HG03025 (cell line): ENCODE measurements around the gene BCR.
"Not testable (repeated sequence)": the region's sequence is repeated elsewhere in the genome, so short reads cannot be mapped to it uniquely, and the experiment has no call there.

Experiments
- ATAC-seq: cut with Tn5 transposase; IDR thresholded peaks from one replicate; pipeline ENCODE4 v1.9.1; 2021; ENCODE audit warnings: mild to moderate bottlenecking, moderate library complexity; ENCODE audit not compliant: unreplicated experiment, low FRiP score

BCR gene

DNA sequence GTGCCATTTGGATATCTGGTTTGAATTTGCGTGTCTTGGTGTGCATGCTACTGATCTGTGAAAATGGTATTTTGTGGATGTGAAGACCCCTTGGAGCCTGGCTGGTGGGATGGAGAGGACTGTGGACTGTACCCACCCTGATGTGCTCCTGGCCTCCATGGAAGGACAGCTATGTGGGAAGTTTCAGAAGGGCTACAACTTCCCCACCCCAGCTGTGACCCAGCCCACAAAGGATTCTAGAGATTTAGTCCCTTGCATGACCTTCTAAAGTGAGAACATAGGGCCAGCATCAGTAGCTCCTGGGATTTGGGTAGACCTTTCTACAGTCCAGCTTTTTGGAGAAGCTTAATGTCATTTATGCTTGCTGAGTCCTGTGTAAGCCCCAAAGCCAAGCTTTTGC, 173.4 kb downstream of the BCR start:
- no peak for ATAC-seq

DNA sequence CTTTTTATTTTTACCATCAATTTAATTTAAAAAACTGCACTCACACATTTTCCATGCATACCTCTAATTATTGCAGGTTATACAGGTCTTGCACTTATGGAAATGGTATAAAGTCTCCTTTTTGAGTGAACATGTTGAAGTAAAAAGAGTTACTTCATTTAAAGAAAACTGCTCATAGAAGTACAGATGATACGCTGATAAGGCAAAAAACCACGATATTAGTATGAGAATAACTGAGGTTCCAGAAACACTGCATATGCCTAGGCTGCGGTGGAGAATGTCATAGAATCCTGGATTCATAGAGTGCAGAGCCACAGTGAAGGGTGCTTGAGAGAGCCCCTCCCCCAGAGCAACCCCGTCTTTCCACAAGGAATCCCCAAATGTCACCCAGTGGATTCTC, 175.8 kb downstream of the BCR start:
- no peak for ATAC-seq

DNA sequence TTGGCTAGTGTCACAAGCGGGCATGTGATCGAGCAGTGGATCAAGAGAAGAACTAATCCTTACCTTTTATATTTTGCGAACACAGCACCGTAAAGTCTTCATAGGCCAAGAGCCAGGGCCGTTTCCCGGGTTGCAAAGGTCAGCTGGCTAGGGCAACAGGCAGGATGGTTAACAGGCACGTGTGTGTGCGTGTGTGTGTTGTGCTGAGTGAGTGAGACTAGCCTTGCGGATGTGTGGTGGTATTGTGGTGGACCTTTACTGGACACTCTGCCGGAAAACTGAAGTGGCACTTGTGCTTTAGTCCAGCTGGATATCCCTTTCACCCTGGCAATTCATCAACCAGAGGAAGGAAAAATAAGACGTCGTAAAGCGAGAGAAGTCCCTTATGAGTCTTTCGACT, 176.7 kb downstream of the BCR start:
- no peak for ATAC-seq

DNA sequence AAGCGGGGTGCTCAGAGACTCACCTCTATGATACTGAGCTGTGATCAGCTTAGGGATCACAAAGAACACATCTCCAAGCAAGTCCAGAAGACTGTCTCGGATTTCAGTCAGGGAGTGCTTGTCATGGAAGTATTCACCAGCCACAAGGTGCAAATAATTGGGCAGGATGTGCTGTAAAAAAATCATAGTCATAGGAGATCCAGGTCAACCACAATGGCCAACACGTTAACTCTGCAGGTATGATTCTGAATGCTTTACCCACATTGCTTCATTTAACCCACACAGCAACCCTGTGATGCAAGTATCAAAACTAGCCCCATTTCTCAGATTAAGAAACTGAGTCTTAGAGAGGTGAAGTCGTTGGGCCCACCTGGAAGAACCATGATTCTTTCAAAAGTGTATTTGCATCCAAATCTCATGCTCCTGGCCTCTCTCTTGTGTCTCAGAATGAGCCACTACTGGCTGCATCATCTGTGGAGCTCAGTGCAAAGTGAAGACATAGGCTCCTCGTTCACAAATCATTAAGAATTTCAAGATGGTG, 179.3 kb downstream of the BCR start:
- no peak for ATAC-seq

DNA sequence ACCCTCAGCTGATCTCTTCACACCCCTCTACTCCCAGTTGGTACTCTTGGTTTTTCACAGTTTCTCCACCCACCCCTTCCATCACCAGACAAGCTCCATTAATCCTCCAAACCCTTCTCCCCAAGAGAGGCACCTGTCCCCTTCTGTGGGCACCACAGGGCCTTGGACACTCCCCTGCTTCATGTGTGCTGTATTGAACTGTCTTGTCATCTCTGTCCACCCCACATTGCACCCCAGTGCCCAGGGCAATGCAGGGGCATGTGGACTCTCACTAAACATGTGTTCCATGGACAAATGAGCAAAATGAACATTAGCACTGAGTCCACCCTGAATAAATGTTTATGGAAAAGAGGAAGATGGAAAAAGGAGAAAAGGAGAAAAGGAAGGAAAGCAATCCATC, 181.4 kb downstream of the BCR start:
- no peak for ATAC-seq

DNA sequence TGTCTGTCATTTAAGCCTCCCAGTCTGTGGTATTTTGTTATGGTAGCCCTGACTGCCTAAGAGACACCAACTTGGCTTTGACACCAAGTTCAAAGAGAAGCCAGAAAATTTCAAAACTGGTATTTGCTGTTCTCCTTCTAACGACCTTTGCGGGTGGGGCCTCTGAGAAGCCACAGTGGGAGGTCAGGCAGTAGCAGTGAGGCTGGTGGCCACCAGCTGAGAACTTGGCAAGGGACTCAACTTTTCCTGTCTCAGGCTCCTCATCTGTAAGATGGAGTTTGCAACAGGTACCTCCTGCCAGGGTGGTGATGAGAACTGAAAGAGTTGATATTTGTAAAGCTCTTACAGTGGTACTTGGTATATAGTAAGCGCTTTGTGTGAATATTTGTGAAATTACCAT, 183.4 kb downstream of the BCR start:
- no peak for ATAC-seq

DNA sequence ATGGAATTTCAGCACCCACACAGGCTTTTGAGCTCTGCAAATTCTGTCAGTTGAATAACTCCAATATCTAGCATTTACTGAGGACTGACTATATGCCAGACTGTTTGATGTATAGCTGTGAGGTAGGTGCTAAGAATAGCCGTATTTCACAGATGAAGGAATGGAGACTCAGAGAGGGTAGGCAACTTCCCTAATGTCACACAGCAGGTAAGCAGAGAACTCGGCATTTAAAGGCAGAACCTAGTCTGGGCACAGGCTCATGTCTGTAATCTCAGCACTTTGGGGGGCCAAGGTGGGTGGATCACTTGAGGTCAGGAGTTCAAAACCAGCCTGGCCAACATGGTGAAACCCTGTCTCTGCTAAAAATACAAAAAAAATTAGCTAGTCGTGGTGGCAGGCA, 184.1 kb downstream of the BCR start:
- ATAC-seq: no peak

DNA sequence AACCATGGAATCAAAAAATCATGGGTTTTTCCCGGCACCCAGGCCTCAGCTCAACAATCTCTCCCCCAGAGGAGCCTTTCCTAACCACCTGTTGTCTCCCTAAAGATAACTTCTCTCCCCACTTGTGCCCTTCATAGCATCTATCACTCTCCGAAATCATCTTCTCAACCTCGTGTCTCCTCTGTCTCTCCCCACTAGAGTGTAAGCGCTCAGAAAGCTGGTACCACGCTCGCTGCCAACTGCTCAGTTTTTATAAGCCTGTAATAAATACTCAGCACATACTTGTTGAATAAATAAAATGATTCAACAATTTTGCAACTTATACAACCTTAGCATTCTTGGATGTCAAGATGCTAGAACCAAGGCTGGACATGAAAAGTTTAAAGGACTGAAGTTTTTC, 185.2 kb downstream of the BCR start:
- ATAC-seq: no peak

DNA sequence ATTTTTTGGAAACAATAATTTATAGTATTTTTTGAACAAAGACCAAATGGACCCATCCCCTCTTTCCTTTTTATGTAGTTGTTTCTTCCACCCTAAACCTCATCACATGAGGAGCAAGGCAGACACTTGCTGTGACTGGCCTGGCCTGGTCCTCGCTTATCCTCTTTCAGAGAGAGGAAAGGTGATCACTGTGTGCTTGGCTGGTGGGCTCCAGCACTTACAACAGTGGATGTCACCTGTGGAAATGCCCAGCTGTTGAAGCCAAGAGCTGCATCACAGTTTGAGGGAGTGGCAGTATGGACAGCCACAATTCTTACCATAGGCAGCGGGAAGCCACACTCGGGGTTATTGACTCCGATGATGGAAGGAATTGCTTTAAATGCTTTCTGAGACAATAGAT, 185.7 kb downstream of the BCR start:
- no peak for ATAC-seq

DNA sequence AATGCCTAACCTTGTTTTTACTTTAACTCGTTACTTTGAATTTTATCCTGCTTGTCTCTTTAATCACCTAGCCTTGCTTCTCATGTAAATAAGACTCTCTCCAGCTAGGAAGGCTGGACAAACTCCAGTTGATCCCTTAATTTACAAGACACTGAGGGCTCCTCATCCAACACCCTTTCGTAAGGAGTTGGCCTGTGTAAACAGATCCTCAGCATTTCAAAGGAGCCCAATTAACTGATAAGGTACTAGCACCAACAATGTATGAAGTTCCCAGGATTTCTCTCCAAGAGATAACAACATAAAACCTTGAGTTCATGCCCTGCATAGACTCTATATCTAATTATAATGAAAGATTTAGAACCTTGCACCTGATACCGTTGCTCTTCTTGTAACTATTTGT, 186.9 kb downstream of the BCR start:
- ATAC-seq: not testable (repeated sequence)
